ENCODE measurements around the gene CDH4.

DNA sequence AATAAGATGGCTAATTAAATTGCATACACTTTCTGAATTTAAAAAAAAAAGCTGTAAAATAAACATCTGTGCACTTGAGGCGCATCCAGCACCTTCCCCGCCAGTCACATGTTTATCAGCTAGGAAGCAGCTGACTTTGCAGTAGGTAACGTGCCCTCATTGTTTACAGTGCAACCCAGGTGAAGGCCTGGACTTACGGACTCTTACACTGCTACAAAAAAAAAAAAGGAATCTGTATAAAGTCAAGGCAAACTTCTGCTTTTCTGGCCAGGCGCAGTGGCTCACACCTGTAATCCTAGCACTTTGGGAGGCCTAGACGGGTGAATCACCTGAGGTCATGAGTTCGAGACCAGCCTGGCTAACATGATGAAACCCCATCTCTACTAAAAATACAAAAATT lies 327.8 kb downstream of the CDH4 start:
- TF ChIP-seq CTCF (IDR thresholded peaks at IDR 0.05): no peak
- TF ChIP-seq EZH2 (IDR thresholded peaks at IDR 0.05; ENCODE audit: borderline replicate concordance, insufficient read depth, low read depth, low read length, poor library complexity, severe bottlenecking): no peak

Data from B cell (primary cell).